ENCODE measurements around the gene MARCHF9.

GRCh38 chr12:57750561-57751431 is 4.1 kb upstream of the MARCHF9 start:
- no peak for TF ChIP-seq CTCF (IDR thresholded peaks at IDR 0.05; ENCODE audit: low read depth, low read length)
- TF ChIP-seq POLR2A (IDR thresholded peaks at IDR 0.05; ENCODE audit: extremely low read depth, insufficient read length) = no peak

Data from NB4 (cell line).